SK-N-SH treated with all-trans-retinoic acid at 6 μM for 48 hours (cell line): ENCODE measurements around the gene CEP63.

Source experiments
- ATAC-seq: fragments of 200-7000 bp; cut with Tn5 transposase; 3 replicates; pipeline ENCODE4 v1.9.1; 2020; ENCODE audit warnings: mild to moderate bottlenecking, moderate library complexity
- BACH2 ChIP-seq: fragments of 250-450 bp; sonication (Bioruptor Pico); IDR thresholded peaks from 2 replicates; pipeline ENCODE4 v1.9.0; 2021; ENCODE audit warnings: mild to moderate bottlenecking, borderline replicate concordance
- CSRNP3 ChIP-seq: fragments of 250-450 bp; sonication (Bioruptor Pico); IDR thresholded peaks from 2 replicates; pipeline ENCODE4 v1.5.1; 2021; ENCODE audit warnings: mild to moderate bottlenecking, moderate library complexity
- ESRRG ChIP-seq: fragments of 250-450 bp; sonication (Bioruptor Pico); IDR thresholded peaks from 2 replicates; pipeline ENCODE4 v1.6.1; 2021; ENCODE audit warnings: mild to moderate bottlenecking
- GLIS3 ChIP-seq: fragments of 250-450 bp; sonication (Bioruptor Pico); IDR thresholded peaks from 2 replicates; pipeline ENCODE4 v1.5.0; 2020; ENCODE audit warnings: mild to moderate bottlenecking, moderate library complexity
- PATZ1 ChIP-seq: fragments of 250-450 bp; sonication (Bioruptor Pico); IDR thresholded peaks from 2 replicates; pipeline ENCODE4 v1.8.0; 2020; ENCODE audit warnings: mild to moderate bottlenecking, moderate library complexity, borderline replicate concordance
- PPARA ChIP-seq: fragments of 250-450 bp; sonication (Bioruptor Pico); IDR thresholded peaks from 2 replicates; pipeline ENCODE4 v1.5.0; 2020; ENCODE audit warnings: mild to moderate bottlenecking, borderline replicate concordance
- RARB ChIP-seq: fragments of 250-450 bp; sonication (Bioruptor Pico); IDR thresholded peaks from 2 replicates; pipeline ENCODE4 v1.8.0; 2021; ENCODE audit warnings: mild to moderate bottlenecking, moderate library complexity
- TCF4 ChIP-seq: fragments of 250-450 bp; sonication (Bioruptor Pico); IDR thresholded peaks from 2 replicates; pipeline ENCODE4 v1.8.0; 2021; ENCODE audit warnings: mild to moderate bottlenecking, moderate library complexity, borderline replicate concordance
- TOX ChIP-seq: fragments of 250-450 bp; sonication (Bioruptor Pico); IDR thresholded peaks from 2 replicates; pipeline ENCODE4 v1.8.0; 2021; ENCODE audit warnings: mild to moderate bottlenecking, moderate library complexity, borderline replicate concordance
- ZC3H10 ChIP-seq: fragments of 250-450 bp; sonication (Bioruptor Pico); IDR thresholded peaks from 2 replicates; pipeline ENCODE4 v1.5.1; 2021; ENCODE audit warnings: mild to moderate bottlenecking, moderate library complexity
- ZFP3 ChIP-seq: fragments of 250-450 bp; sonication (Bioruptor Pico); IDR thresholded peaks from 2 replicates; pipeline ENCODE4 v1.5.0; 2020; ENCODE audit warnings: mild to moderate bottlenecking, moderate library complexity
- ZFP30 ChIP-seq: fragments of 450-650 bp; formaldehyde crosslinking; IDR thresholded peaks from 2 replicates; pipeline ENCODE4 v1.5.0; 2022; ENCODE audit warnings: mild to moderate bottlenecking, moderate library complexity
- ZNF565 ChIP-seq: fragments of 450-650 bp; formaldehyde crosslinking; conservative IDR thresholded peaks from 2 replicates; pipeline ENCODE4 v1.5.0; 2020; ENCODE audit warnings: low read depth, mild to moderate bottlenecking, moderate library complexity
- ZNF70 ChIP-seq: fragments of 450-650 bp; formaldehyde crosslinking; IDR thresholded peaks from 2 replicates; pipeline ENCODE4 v1.5.0; 2020; ENCODE audit warnings: mild to moderate bottlenecking, moderate library complexity
- ZNF8 ChIP-seq: fragments of 450-650 bp; formaldehyde crosslinking; IDR thresholded peaks from 2 replicates; pipeline ENCODE4 v1.5.0; 2020; ENCODE audit warnings: mild to moderate bottlenecking, moderate library complexity
- TF ChIP-seq, protein P1 (sequence below): fragments of 250-450 bp; sonication (Bioruptor Pico); IDR thresholded peaks from 2 replicates; pipeline ENCODE4 v1.5.0; 2020; ENCODE audit warnings: mild to moderate bottlenecking, moderate library complexity
- TF ChIP-seq, protein P2 (sequence below): fragments of 250-450 bp; sonication (Bioruptor Pico); IDR thresholded peaks from 2 replicates; pipeline ENCODE4 v1.8.0; 2021; ENCODE audit warnings: low read depth, mild to moderate bottlenecking, moderate library complexity, borderline replicate concordance
- TF ChIP-seq, protein P3 (sequence below): fragments of 250-450 bp; sonication (Bioruptor Pico); IDR thresholded peaks from 2 replicates; pipeline ENCODE4 v1.5.1; 2020; ENCODE audit warnings: low read depth, mild to moderate bottlenecking, moderate library complexity

CEP63 gene

GRCh38 chr3:134503266-134503665, 17.4 kb downstream of the CEP63 start:
- no peak for ATAC-seq

DNA sequence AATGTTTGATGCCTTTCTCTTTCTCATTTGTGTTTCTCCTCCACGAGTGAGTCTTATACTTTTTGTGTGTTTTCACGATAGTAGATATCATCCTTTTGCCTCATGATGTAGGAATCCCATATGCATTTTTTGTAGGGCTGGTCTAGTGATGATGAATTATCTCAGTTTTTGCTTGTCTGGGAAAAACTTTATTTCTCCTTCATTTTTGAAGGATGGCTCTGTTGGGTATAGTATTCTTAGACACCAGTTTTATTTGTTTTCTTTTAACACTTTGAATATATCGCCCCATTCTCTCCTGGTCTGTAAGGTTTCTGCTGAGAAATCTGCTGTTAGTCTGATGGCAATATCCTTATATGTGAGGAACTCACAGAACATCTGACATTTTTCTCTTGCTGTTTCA, 18.3 kb downstream of the CEP63 start:
- TF ChIP-seq, protein P1, sequence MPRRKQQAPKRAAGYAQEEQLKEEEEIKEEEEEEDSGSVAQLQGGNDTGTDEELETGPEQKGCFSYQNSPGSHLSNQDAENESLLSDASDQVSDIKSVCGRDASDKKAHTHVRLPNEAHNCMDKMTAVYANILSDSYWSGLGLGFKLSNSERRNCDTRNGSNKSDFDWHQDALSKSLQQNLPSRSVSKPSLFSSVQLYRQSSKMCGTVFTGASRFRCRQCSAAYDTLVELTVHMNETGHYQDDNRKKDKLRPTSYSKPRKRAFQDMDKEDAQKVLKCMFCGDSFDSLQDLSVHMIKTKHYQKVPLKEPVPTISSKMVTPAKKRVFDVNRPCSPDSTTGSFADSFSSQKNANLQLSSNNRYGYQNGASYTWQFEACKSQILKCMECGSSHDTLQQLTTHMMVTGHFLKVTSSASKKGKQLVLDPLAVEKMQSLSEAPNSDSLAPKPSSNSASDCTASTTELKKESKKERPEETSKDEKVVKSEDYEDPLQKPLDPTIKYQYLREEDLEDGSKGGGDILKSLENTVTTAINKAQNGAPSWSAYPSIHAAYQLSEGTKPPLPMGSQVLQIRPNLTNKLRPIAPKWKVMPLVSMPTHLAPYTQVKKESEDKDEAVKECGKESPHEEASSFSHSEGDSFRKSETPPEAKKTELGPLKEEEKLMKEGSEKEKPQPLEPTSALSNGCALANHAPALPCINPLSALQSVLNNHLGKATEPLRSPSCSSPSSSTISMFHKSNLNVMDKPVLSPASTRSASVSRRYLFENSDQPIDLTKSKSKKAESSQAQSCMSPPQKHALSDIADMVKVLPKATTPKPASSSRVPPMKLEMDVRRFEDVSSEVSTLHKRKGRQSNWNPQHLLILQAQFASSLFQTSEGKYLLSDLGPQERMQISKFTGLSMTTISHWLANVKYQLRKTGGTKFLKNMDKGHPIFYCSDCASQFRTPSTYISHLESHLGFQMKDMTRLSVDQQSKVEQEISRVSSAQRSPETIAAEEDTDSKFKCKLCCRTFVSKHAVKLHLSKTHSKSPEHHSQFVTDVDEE (CRISPR knock-in tag), result no peak
- TF ChIP-seq TOX (CRISPR knock-in tag), result no peak
- no peak for TF ChIP-seq BACH2 (CRISPR knock-in tag)
- TF ChIP-seq ZC3H10 (CRISPR knock-in tag), result no peak
- TF ChIP-seq PATZ1 (CRISPR knock-in tag), result no peak
- no peak for TF ChIP-seq ZFP30 (CRISPR knock-in tag)
- TF ChIP-seq, protein P2, sequence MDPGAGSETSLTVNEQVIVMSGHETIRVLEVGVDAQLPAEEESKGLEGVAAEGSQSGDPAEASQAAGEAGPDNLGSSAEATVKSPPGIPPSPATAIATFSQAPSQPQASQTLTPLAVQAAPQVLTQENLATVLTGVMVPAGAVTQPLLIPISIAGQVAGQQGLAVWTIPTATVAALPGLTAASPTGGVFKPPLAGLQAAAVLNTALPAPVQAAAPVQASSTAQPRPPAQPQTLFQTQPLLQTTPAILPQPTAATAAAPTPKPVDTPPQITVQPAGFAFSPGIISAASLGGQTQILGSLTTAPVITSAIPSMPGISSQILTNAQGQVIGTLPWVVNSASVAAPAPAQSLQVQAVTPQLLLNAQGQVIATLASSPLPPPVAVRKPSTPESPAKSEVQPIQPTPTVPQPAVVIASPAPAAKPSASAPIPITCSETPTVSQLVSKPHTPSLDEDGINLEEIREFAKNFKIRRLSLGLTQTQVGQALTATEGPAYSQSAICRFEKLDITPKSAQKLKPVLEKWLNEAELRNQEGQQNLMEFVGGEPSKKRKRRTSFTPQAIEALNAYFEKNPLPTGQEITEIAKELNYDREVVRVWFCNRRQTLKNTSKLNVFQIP (CRISPR knock-in tag), result no peak
- TF ChIP-seq CSRNP3 (CRISPR knock-in tag), result no peak
- TF ChIP-seq ZNF565, result no peak
- no peak for ATAC-seq

More at GRCh38 chr3:134503266-134503665, 17.4 kb downstream of the CEP63 start:
- TF ChIP-seq, protein P1 (CRISPR knock-in tag), result no peak
- TF ChIP-seq TOX (CRISPR knock-in tag) (no peak), RARB (CRISPR knock-in tag) (no peak), PPARA (CRISPR knock-in tag) (no peak), ZNF8 (no peak), GLIS3 (CRISPR knock-in tag) (no peak), ZNF70 (no peak), CSRNP3 (CRISPR knock-in tag) (no peak), TCF4 (CRISPR knock-in tag) (no peak), ESRRG (CRISPR knock-in tag) (no peak), ZFP3 (no peak)
- TF ChIP-seq, protein P2 (CRISPR knock-in tag), result no peak
- TF ChIP-seq, protein P3, sequence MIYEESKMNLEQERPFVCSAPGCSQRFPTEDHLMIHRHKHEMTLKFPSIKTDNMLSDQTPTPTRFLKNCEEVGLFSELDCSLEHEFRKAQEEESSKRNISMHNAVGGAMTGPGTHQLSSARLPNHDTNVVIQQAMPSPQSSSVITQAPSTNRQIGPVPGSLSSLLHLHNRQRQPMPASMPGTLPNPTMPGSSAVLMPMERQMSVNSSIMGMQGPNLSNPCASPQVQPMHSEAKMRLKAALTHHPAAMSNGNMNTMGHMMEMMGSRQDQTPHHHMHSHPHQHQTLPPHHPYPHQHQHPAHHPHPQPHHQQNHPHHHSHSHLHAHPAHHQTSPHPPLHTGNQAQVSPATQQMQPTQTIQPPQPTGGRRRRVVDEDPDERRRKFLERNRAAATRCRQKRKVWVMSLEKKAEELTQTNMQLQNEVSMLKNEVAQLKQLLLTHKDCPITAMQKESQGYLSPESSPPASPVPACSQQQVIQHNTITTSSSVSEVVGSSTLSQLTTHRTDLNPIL, result no peak
